ENCODE results near the gene LY6G6C. TPM values are rescaled to one million over a fixed set of nuclear protein-coding genes. Genes with fewer than 3 reads are reported as not detected.

Gene LY6G6C
- total and polyA plus RNA-seq, 2 of the 13 experiments (the other 11 are each of a cell fraction or from before 2014, with no cell fraction given): 0.15 TPM; not detected in 1

- peak; percentile 88 for TF ChIP-seq RBM22 (optimal IDR thresholded peaks at IDR 0.05; ENCODE audit: low read length)
- TF ChIP-seq TBX2 (CRISPR knock-in tag; IDR thresholded peaks at IDR 0.05; ENCODE audit: borderline replicate concordance): peak; percentile 83
- peak; percentile 82 for TF ChIP-seq RFX1 (IDR thresholded peaks at IDR 0.05)
- TF ChIP-seq SMYD3 (CRISPR knock-in tag; IDR thresholded peaks at IDR 0.05): no peak; the same call in 1 of the 2 replicates
- no peak for TF ChIP-seq ZFAT (CRISPR knock-in tag; conservative IDR thresholded peaks at IDR 0.05)
- peak; percentile 40; the same call in 1 of the 2 replicates for TF ChIP-seq ZKSCAN8 (CRISPR knock-in tag; IDR thresholded peaks at IDR 0.05; ENCODE audit: borderline replicate concordance)
- TF ChIP-seq POLR2G (IDR thresholded peaks at IDR 0.05; ENCODE audit: low read depth, low read length): peak; percentile 72
- TF ChIP-seq KLF15 (CRISPR knock-in tag; IDR thresholded peaks at IDR 0.05; ENCODE audit: borderline replicate concordance): no peak
- TF ChIP-seq NFE2L1 (CRISPR knock-in tag; IDR thresholded peaks at IDR 0.05; ENCODE audit: borderline replicate concordance): no peak
- no peak for TF ChIP-seq ZNF296 (CRISPR knock-in tag; conservative IDR thresholded peaks at IDR 0.05)
- peak; percentile 90 for TF ChIP-seq NCOA2 (CRISPR knock-in tag; IDR thresholded peaks at IDR 0.05)
- peak; percentile 18; the same call in 1 of the 2 replicates for TF ChIP-seq MTF2 (CRISPR knock-in tag; IDR thresholded peaks at IDR 0.05; ENCODE audit: borderline replicate concordance)
- no peak for TF ChIP-seq HOXA7 (CRISPR knock-in tag; IDR thresholded peaks at IDR 0.05)
- no peak for TF ChIP-seq HIVEP1 (CRISPR knock-in tag; IDR thresholded peaks at IDR 0.05)
- peak; percentile 67 for TF ChIP-seq ZNF121 (CRISPR knock-in tag; IDR thresholded peaks at IDR 0.05)
- TF ChIP-seq GATA4 (IDR thresholded peaks at IDR 0.05; ENCODE audit: borderline replicate concordance, low read depth): peak; percentile 89
- peak; percentile 79 for TF ChIP-seq NR2F6 (IDR thresholded peaks at IDR 0.05)
- TF ChIP-seq NR2F6 (CRISPR knock-in tag; IDR thresholded peaks at IDR 0.05): peak; percentile 87
- no peak for TF ChIP-seq ZFP36L2 (CRISPR knock-in tag; IDR thresholded peaks at IDR 0.05)
- no peak for TF ChIP-seq PRDM15 (CRISPR knock-in tag; IDR thresholded peaks at IDR 0.05)
- peak; percentile 25; the same call in 1 of the 2 replicates for TF ChIP-seq BHLHE40 (IDR thresholded peaks at IDR 0.05; ENCODE audit: low read length)
- TF ChIP-seq SMAD1 (CRISPR knock-in tag; IDR thresholded peaks at IDR 0.05; ENCODE audit: borderline replicate concordance, low read depth): no peak
- TF ChIP-seq MXD4 (CRISPR knock-in tag; IDR thresholded peaks at IDR 0.05): peak; percentile 19; the same call in 1 of the 2 replicates
- peak; percentile 100 for TF ChIP-seq PAXIP1 (CRISPR knock-in tag; conservative IDR thresholded peaks at IDR 0.05)
- no peak for TF ChIP-seq ZNF563 (CRISPR knock-in tag; IDR thresholded peaks at IDR 0.05)
Observed at GRCh38 chr6:31737315-31737990, 15.9 kb upstream of the LY6G6C start (continued).

Measured in HepG2 (cell line).